ENCODE measurements around the gene ASIC1.
A peak's percentile ranks its signal among the peaks of the same experiment; 100 is the strongest.

ASIC1 gene

DNA sequence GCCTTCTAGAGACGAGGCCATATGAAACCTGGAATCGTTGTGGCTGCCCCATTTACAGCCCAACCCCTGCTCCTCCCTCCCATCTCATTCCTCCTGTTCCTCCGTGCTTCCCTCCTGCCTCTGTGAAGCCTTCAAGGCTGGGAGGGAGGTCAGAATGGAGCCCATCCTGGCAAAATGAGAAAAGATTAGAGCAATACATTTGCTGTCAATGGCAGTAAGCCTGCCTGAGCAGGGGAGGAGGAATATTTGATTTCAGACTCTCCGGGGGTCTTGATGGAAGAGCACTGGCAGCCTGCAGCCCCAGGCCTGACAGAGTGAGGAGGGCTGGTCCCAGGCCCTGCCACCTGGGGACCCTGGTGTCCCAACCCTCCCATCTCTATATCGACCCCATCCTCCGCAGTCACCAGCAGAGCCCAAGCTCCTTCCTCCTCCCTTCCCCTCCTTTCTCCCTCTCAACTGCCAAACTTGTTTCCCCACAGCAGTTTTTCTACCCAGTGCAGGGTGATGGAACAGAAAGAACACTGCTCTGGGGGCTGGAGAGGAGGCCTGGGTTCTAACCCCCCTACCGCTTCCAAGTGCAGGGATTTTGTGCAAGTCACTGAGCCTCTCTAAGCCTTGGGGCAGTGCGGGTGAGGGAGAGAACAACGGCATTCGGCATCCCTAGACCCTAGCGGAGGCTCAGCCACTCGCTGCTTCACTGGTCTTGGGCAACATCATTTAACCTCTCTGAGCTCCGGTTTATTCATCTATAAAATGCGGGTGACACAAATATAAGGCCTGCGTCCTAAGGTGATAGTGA lies 16.1 kb upstream of the ASIC1 start:
- no peak for DNase-seq (ENCODE audit: low read depth)

DNA sequence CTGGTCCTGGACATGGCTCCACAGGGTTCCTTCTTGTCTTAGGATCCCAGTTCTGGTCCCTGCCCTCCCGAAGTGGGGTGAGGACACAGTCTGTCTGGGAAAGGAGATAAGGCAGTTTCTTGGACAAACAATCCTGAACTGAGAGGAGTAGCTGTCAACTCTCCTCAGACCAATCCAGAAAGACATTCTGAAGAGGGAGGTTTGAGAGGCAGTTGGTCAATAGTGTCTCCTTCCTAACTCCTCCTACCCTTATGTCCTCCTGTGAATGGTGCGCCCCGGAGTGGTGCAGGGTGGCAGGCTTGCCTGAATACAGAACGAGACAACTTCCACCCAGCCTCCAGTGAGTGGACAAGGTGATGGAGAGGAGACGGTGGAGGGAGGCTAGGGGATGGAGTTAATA lies 15.4 kb upstream of the ASIC1 start:
- no peak for DNase-seq (ENCODE audit: low read depth)

DNA sequence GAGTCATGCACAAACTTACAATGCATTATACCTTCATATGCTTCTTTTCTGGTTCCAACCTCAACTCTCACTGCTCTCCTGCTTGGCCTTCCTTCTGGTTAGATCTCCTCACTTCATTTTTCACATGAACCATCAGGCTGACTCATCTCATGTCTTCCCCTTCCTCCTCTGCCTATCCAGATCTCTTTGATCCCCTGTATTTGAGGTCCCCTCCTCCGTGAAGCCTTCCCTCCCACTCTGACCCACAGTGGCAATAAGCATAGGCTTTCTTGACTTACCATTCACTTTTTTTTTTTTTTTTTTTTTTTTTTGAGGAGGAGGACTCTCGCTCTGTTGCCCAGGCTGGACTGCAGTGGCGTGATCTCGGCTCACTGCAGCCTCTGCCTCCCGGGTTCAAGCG lies 14.7 kb upstream of the ASIC1 start:
- DNase-seq (ENCODE audit: low read depth) = no peak

DNA sequence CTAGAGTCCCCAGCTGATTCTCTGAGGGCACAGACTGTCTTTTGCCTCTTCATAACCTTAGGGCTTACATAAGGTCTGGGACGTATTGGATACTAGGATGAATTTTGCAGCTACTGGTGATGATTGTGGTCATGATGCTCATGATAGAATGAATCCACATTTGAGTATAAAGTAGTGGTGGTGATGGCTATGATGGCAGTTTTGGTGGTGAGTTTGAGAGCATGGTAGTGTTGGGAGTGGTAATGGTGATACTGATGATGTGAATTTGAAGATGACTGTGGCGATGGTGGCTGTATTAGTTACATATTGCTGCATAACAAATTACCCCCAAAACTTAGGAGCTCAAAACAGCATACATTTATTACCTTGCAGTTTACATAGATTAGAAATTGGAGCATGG lies 14.1 kb upstream of the ASIC1 start:
- DNase-seq (ENCODE audit: low read depth) = no peak

DNA sequence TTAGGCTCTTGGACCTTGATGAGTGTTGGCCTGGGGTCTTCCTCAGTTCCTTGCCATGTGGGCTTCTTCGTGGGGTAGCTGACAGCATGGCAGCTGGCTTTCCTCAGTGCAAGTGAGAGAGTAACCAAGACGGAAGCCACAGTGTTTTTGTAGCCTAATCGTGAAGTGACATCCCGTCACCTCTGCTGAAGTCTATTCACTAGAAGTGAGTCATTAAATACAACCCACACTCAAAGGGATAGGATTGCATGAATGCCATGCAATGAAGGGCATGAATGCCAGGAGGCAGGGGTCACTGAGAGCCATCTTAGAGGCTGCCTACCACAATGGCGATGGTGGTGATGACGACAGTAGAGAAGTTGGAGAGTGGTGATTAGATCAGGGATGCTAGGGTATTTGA lies 13.5 kb upstream of the ASIC1 start:
- no peak for DNase-seq (ENCODE audit: low read depth)

DNA sequence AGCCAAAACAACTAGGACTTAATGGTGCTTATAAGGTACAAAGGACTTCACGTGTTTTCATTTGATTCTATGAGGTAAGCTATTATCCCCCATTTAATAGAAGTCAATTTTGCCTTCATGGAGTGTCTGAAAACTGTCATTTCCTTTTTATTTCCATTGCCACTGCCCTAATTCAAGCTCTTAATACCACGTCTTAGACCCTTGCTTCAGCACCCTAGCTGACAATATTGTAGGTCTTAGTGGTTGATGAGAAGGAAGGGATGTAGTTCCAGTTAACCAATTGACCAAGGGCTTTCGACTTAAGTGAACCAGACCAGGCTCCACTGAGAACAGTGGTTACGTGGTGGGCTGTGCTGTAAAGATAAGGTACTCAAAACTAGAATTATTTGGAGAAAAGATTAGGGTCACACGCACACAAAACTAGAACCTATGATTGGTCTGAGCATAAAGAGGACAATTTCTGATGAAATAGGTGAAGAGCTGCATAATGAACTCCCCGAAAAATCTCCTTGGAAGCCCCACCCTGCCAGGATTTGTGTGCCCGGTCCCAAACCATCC lies 9.6 kb upstream of the ASIC1 start:
- DNase-seq (ENCODE audit: low read depth) = peak; percentile 84

DNA sequence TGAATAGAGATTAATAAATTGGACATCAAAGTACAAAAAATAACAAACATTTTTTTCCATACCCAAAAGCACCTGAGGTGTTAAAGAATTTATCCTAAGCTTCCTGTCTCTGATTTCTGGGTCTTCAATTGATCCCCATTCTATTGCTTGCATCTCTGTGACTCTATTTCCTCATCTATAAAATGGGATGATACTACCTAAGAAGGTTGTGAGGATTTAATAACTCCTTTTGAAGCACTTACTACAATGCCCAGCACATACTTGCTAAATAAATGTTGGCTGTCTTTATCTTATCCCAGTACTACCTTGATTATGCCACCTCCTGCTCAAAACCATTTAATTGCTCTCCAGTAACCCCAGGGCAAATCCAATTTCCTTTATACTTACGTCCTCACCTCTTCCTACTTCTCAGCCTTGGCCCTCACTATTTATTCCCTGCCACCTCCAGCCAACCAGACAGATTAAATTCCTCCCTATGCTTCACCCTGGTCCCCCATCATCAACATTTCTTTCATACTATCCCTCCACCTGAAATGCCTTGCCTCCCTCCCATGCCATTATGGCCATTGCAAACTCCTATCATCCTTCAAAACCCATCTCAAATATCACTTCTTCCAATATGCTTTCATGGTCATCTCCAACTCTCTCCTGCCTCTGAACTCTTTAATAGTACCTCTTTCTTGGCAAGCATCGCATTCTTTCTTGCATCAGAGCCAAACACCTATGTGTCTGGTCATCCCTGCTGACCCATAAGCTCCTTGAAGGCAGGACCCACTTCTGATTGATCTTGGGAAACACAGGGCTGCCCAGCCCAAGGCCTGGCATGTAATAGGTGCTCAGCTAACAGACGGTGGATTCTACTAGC lies 7.9 kb upstream of the ASIC1 start:
- no peak for DNase-seq (ENCODE audit: low read depth)

DNA sequence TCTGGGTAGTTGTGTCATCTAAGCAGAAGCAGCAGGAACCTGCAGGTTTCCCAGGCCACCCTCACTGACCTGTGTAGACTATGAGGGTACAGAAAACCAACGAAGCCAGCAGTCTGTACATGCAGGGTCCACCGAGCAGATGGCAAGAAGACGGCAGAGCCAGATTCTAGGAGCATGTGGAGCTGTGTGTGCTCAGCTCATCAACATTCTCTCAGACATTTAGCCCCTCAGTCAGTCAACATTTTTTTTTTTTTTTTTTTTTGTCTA lies 7.3 kb upstream of the ASIC1 start:
- DNase-seq (ENCODE audit: low read depth) = no peak

DNA sequence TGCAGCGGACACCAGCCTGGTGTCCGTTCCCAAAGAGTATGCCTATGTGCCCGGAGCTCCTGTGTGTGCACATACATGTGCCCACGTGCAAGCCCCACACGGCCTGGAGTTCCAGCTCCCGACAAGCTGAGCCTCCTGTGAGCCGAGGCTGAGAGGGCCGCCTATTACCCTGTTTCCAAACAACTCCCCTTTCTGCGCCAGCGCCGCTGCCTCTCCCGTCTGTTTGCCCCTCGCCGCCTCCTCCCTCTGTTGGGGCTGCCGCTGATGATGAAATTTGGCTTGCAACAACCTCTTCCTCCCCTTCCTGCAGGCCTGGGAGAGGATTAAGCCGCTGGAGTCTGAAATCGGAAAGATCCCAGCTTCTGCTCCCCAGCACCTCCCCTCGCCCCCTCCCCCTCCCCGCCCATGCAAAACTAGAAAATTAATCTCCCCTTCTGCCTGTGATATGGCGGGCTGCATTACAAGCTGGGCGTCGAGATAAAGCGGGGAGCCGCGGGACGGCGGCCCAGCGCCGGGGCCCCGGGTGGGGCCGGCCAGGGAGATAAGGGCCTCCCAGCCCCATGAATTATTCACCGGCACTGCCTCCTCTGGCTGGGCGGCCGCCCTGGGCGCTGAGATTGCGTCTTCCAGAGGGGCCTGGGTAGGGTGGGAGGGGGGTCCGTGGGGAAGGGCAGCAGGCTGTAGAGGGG lies 6.8 kb upstream of the ASIC1 start:
- DNase-seq (ENCODE audit: low read depth) = peak; percentile 96

DNA sequence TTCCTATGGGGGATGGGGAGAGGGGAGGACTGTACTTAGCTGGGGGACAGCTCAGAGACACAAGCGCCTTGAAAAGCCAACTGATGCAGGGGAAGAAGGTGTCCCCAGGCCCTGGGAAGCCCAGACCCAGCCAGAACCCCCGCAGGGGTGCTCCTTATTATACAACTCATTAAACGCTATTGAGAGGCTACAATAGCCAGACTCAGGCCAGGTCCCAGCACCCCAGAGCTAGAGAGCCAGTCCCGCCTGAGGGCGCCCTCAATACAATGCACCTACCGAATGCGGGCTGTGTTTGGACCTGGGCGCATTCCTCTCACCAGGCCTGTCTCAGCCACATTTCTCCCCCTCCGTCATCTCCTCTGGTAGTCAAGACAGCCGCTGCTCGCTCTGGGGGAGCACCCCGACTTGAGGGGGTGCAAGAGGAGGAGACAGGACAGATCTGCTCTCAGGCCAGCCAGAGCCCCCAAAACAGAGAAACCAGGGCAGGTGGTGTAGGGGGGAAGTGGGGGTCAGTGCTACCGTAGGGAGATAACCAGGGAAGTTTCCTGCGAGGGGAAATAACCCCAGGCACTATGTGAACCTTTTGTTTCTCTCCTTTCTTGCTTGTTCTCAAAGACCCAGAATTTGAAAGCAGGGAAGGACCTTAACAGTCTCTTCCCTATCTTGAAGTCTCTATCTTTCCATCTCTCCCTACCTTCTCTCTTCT lies 6.1 kb upstream of the ASIC1 start:
- no peak for DNase-seq (ENCODE audit: low read depth)

DNA sequence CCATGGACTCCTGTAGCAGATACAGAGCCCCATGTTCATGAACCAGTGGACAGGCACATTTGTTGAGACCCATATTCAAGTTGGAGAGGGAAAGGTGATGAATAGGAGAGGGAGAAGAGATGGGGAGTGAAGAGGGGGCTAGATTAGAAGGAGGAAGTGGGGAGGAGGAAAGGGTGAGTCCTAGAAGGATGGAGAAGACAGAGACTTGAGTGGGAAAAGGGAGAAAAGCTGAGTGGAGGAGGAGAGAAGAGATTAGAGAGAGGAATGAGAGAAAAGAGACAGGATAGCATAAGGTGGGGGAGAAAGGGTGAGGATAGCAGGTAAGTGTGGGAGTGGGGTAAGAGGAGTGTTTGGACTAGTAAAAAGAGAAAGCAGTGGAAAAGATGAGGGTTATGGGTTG lies 4.9 kb upstream of the ASIC1 start:
- no peak for DNase-seq (ENCODE audit: low read depth)

DNA sequence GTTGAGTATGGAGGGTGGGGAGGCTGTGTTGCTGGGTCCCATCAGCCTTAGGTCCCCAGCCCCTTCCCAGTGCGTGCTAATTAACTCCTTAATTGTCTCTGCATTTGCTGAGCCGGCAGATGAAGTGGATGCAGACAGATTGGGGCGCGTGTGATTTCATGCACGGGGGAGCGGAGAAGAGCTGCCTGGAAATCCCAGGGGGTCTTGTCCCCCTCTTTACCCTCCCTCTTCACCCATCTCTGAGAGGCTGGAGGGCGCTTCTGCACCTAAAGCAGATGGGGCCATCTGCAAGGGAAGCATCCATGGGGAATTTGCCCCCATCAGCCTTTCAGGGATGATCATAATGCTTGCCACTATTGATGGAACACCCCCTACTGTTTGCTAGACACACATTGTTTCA lies 4.4 kb upstream of the ASIC1 start:
- no peak for DNase-seq (ENCODE audit: low read depth)

DNA sequence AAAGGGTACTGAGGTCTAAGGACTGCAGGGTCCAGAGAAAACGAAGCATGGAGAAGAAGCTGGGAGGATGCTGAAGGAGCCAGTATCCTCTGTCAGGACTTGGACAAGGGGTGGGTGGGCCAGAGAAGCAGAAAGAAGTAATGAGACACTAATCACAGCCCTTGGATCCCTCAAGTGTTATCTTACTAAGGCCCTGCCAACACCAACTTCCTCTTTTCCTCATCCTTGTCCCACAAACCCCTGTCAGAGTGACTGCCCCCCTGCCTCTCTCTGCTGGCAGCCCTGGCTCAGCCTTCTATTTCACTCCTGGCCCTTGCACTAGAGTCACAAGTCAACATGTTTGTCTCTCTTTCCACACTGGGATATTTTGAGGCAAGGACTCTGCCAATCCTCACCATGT lies 3.8 kb upstream of the ASIC1 start:
- DNase-seq (ENCODE audit: low read depth) = no peak

DNA sequence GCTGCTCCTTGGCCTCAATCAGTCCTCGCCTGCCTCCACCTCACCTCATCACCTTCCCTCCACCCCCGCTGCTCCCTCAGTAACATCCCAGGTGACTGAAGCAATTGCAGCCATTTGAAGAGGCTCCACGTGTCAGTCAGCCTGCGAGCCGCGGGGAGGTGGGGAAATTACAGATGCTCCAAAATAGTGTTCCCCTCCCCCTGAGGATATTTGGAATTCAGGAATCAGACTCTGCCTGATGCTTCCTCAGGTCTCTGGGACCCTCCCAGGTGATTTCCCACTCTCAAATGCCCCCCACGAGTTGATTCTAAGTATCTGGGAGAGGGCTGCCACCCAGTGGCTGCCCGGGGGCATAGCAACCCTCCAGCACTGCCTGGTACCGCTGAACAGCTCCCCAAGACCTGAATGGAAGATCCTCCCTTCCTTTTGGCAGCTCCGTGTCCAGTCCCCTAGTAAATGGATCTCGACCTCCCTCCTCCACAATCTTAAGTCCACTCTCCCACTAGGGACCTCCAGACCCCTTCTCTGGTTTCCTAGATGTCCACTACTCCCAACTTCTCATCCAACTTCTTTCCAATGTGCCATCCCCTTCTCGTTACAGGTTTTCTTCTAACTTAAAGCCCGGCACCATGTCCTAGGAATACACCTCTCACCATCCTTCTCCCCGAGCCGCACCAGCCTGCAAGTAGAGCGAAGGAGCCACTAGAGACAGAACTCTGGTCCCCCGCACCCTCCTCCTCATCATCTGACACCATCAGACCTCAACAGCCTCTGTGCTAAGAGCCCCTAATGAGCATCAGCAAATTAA lies 1.4 kb upstream of the ASIC1 start:
- no peak for DNase-seq (ENCODE audit: low read depth)

DNA sequence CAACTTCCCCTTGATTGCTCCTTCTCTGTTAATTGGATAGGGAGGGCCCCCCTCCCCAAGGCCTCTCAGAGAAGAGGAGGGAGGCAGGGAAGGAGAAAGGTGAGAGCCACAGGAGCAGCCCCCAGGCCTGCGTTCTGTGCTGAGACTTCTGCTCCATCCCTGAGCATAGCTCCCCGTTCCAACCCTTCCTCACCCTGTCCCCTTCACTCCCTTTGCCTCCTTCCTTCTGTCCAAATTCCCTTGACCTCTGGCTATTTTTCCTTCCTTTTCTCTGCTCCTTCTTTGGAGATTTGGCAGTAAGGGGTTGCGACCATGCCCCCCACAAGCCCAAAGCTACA lies 788 bp upstream of the ASIC1 start:
- no peak for DNase-seq (ENCODE audit: low read depth)

DNA sequence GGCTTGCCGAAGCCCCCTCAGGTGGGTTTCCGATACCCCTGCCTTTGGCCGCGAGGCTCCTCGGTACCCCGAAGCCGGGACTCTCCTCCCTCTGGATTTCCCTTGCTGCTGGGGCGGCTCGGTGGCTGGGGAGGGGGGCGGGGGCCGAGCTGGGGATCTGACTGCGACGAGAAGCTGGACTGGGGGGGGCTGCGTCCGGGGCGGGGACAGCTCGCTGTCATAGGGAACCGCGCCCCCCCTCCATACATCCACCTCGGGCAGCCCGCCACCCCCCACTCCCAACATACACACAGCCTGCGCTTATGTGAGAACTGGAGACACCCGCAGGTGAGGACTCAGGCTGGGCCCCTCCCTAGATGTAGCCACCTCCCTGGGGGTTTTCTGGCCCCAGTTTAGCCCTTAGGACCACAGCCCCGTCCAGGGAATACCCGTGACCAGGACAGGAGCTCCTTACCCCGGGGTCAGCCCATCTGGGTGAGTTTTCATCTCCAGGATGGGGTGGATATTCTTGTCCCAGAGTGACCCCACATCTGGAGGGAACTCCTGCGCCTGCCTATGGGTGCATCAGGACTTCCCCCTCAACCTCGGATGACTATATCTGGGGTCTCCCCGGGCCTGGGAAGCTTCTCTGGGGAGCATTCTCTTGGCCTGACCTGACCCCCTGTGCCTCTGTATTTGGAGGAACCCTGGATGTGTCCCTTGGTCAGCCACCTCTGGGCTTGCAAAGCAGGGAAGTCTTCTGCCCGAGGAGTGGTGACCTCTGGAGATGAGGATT lies 687 bp downstream of the ASIC1 start:
- no peak for DNase-seq (ENCODE audit: low read depth)

DNA sequence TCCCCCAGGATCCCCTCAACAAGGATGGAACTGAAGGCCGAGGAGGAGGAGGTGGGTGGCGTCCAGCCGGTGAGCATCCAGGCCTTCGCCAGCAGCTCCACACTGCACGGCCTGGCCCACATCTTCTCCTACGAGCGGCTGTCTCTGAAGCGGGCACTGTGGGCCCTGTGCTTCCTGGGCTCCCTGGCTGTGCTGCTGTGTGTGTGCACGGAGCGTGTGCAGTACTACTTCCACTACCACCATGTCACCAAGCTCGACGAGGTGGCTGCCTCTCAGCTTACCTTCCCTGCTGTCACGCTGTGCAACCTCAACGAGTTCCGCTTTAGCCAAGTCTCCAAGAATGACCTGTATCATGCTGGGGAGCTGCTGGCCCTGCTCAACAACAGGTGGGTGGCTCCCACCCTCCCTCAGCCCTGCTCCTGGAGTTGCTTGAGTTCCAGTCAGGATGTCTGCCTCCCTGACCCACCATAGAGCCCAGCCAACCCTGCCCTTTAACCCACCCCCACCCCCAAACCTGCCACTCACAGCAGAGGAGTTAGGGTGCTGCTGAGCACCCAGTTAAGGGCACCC lies 1.4 kb downstream of the ASIC1 start:
- no peak for DNase-seq (ENCODE audit: low read depth)

DNA sequence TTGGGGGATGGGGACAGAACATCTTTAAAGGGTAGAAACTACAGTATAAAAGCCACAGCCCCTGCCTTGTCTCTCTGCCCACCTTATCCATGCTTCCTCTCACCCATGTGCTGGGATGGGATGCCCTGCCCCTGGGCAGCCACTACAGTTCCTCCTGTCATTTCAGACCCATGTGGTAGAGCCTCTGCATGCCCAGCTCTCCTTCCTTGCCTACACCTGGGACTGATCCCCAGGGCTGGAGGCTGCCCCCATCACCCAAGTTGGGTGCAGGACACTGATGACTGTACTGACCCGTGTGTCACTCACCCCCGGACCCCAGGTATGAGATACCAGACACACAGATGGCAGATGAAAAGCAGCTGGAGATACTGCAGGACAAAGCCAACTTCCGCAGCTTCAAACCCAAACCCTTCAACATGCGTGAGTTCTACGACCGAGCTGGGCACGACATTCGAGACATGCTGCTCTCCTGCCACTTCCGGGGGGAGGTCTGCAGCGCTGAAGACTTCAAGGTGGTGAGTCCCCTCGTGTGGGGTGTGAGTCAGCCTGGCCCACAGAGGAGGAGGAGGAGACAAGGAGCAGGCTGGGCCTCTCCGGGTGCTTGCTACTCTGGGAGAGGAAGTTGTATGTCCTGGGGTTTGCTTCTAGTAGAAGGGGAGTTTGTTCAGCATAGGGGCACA lies 2.2 kb downstream of the ASIC1 start:
- no peak for DNase-seq (ENCODE audit: low read depth)

DNA sequence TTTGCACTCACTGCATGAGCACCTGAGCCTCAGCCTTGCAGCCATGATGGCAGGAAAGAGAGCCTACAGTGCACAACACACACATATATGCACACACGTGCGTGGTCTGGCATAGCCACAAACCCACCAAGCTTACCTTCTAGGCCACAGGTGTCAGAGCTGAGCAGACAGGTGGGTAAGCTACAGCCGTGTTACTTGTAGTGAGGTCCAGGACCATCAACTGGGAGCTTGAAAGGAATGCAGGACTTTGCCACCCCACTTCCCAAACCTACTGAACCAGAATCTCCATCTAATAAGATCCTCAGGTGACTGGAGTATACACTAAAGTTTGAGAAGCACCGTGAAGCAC lies 2.7 kb downstream of the ASIC1 start:
- DNase-seq (ENCODE audit: low read depth) = no peak

DNA sequence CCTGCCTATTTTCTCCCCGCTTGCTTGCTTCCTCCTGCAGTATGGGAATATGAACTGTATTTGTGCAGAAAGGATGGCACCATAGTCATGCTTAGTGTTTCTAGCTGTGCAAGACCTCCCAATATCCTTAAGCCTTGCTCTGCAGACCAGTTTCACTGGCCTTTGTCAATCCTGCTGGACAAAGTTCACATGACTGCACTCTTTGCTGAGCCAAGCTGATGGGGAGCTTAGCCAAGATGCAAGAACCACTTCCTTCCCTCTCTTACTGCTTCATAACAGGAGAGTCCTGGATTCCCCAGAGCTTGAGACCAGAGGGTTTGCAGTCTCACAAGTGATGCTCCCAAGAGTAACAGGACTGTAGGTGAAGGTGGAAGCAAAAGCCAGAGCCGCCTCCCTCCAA lies 3.8 kb downstream of the ASIC1 start:
- DNase-seq (ENCODE audit: low read depth) = no peak
